ENCODE results near the gene ACOX1. TPM values are rescaled to one million over a fixed set of nuclear protein-coding genes. Genes with fewer than 3 reads are reported as not detected.

The ACOX1 gene
- total and polyA plus RNA-seq, 8 donors: 11.9 to 133 (median 29.8) TPM

DNA sequence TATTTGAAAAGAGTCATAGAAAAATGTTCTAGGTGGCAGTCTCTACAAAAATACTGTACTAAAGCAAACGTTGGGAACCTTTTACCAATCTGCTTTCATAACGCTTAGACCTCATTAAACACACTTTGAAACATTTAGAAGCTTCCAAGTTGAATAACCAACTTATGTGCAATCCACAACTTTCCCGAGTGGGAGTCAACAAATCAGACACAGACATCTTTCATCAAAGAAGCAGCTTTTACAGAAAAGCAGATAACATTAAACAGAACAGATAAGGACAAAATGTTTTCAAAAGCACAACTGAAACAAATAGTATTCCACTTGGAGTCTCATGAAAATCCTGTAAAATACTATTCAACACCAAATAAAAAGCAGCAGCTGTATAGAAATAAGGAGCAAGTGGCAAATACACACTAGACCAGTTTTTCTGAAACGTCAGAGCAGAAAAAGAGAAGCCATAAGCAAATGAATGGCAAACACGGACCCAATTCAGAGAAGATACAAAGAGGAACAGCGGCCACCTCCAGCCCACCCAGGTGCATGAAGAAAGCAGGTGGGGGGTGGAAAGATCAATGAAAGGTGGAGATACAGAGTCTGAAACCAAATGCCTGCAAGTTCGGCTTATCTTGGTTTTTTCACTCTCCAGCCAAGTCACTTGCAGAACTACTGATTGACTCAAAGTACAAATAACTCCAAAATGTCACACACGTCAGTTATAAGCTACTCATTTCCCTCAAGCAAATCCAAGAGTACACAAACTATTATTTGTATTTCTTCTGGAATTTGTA lies 19.7 kb downstream of the ACOX1 start:
- Histone ChIP-seq H3K36me3 (peaks cover 23 to 58% (median 45%) of the 10 kb centered on the region in 4 donors), H3K27me3 (no peaks in the 10 kb centered on the region), H3K27ac (peak overlapping the region; percentile 52 to 80 (median 56)), H3K9me3 (no peaks in the 10 kb centered on the region), H3K4me3 (no peak overlapping the region), H3K4me1 (peaks cover 19 to 56% (median 32%) of the 10 kb centered on the region in 4 donors)
- intact Hi-C loops (cut with DNase I; ENCODE audit: low total_unique reads): no loop called here
- 23 to 43% (median 31%) methylated on average over 8 of the region's 8 CpGs for WGBS, 5 donors
- peak in 1 of 2 donors; percentile 74 for DNase-seq
- TF ChIP-seq POLR2AphosphoS5 (IDR thresholded peaks at IDR 0.05): peak in 2 of 3 donors; percentile 19 to 71
- TF ChIP-seq EP300 (IDR thresholded peaks at IDR 0.05): no peak

DNA sequence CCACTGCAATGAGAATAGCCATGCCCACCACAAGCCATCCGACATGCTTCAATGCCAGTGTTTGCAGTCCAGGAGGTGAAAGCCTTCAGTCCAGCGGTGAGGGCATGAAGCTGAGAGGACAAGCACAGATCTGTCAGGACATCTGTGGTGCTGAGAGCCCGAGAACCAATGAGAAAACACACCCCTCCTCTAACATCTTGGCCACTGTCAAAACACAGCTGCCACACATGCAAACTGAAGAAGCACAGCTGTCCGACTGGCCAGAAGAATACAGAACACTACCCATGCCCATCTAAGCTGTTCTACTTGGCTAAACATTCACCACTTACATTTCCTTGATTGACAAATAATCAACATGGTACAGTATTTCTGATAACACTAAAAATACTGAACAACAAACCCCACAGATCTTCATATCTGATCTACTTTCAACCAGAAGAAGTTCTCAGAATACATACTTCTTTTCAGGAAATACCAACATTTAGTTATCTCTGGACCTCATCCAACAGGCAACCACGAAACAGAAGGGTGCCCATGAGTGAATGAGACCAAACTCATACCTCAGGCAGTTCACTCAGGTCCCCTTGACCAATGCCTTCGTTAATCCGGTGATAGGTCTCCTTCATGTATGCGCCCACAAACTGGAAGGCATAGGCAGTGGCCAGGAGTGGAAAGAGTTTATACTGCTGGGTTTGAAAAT lies 28.0 kb downstream of the ACOX1 start:
- intact Hi-C loops (cut with DNase I; ENCODE audit: low total_unique reads): no loop called here
- H3K4me3 ChIP-seq: no peak overlapping the region
- H3K27ac ChIP-seq: no peak overlapping the region
- H3K9me3 ChIP-seq: no peaks in the 10 kb centered on the region
- TF ChIP-seq, protein P1, sequence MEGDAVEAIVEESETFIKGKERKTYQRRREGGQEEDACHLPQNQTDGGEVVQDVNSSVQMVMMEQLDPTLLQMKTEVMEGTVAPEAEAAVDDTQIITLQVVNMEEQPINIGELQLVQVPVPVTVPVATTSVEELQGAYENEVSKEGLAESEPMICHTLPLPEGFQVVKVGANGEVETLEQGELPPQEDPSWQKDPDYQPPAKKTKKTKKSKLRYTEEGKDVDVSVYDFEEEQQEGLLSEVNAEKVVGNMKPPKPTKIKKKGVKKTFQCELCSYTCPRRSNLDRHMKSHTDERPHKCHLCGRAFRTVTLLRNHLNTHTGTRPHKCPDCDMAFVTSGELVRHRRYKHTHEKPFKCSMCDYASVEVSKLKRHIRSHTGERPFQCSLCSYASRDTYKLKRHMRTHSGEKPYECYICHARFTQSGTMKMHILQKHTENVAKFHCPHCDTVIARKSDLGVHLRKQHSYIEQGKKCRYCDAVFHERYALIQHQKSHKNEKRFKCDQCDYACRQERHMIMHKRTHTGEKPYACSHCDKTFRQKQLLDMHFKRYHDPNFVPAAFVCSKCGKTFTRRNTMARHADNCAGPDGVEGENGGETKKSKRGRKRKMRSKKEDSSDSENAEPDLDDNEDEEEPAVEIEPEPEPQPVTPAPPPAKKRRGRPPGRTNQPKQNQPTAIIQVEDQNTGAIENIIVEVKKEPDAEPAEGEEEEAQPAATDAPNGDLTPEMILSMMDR (IDR thresholded peaks at IDR 0.05): no peak
- TF ChIP-seq POLR2AphosphoS5 (IDR thresholded peaks at IDR 0.05): no peak
- no peak for TF ChIP-seq POLR2A (IDR thresholded peaks at IDR 0.05)
- TF ChIP-seq EP300 (IDR thresholded peaks at IDR 0.05): no peak
- H3K27me3 ChIP-seq: no peaks in the 10 kb centered on the region
- 60 to 81% (median 64%) methylated on average over 8 of the region's 8 CpGs for WGBS, 5 donors
- peaks cover 96 to 100% (median 100%) of the 10 kb centered on the region in 4 donors for H3K36me3 ChIP-seq
- no peaks in the 10 kb centered on the region for H3K4me1 ChIP-seq
- no peak for DNase-seq

DNA sequence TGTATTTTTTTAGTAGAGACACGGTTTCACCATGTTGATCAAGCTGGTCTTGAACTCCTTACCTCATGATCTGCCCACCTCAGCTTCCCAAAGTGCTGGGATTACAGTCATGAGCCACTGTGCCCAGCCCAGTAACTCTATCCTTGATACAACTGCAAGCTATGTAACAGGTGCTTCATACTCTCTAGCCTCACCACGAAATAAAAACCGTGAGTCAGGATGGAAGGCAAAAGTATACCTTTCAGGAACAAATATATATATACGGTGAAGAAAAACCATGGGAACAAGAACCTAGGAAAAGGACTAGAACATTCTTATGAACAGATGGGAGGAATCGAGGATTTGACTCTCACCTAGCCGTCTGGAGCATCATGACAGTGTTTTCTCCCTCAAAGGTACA lies 28.5 kb downstream of the ACOX1 start:
- DNase-seq: no peak
- H3K27ac ChIP-seq: no peak overlapping the region
- 89 to 96% (median 91%) methylated on average over 6 of the region's 6 CpGs for WGBS, 5 donors
- peaks cover 94 to 100% (median 100%) of the 10 kb centered on the region in 4 donors for H3K36me3 ChIP-seq
- no peaks in the 10 kb centered on the region for H3K27me3 ChIP-seq
- no peak for TF ChIP-seq POLR2AphosphoS5 (IDR thresholded peaks at IDR 0.05)
- H3K4me3 ChIP-seq: no peak overlapping the region
- intact Hi-C loops (cut with DNase I; ENCODE audit: low total_unique reads): no loop called here
- H3K9me3 ChIP-seq: no peaks in the 10 kb centered on the region
- no peaks in the 10 kb centered on the region for H3K4me1 ChIP-seq

DNA sequence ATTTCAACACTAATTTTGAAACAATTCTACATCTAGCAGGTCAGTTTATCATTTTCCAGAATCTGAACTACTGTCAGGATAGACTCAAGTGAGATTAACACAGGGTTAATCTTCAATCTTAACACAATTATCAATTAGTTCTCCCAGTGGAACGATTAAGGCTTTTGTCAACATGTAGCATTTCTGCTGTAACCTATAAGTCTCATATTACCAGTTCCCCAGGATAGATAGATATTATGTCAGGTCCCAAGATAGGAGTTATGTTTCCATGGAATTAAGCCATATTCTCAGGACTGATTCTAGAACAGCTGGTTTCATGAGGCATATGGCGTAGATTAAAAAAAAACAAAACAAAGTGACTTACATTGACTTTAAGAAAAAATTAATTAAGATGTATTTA lies 33.8 kb downstream of the ACOX1 start:
- Histone ChIP-seq H3K27me3 (no peaks in the 10 kb centered on the region), H3K4me1 (peaks cover 6 to 12% (median 9%) of the 10 kb centered on the region in 4 donors), H3K4me3 (no peak overlapping the region), H3K9me3 (no peaks in the 10 kb centered on the region), H3K36me3 (peaks cover 43 to 77% (median 70%) of the 10 kb centered on the region in 4 donors), H3K27ac (no peak overlapping the region)
- 36 to 63% (median 50%) methylated on average over 2 of the region's 2 CpGs for WGBS, 5 donors
- TF ChIP-seq POLR2A (IDR thresholded peaks at IDR 0.05): no peak
- TF ChIP-seq, protein P1 (IDR thresholded peaks at IDR 0.05): no peak
- TF ChIP-seq EP300 (IDR thresholded peaks at IDR 0.05): no peak
- TF ChIP-seq POLR2AphosphoS5 (IDR thresholded peaks at IDR 0.05): no peak
- intact Hi-C loops (cut with DNase I; ENCODE audit: low total_unique reads): no loop called here
- no peak for DNase-seq

DNA sequence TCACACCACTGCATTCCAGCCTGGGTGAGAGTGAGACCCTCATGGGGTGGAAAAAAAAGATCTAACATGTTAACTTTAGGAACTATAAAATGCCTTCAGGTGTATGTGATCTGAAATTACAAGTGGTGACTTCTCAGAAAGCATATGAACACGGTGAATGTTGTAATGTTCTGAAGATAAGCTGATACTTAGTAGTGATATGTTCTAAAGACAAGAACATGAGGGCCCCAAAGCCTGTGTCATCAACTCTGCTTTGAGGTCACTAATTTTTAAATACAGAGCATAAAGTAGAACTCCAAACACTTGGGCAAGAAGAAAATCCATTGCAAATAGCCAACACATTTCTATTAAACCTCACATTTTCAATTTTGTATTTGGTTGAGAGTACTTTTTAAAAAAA lies 35.5 kb downstream of the ACOX1 start:
- Histone ChIP-seq H3K36me3 (peaks cover 26 to 60% (median 53%) of the 10 kb centered on the region in 4 donors), H3K27ac (no peak overlapping the region), H3K4me3 (no peak overlapping the region), H3K4me1 (peaks cover 9 to 17% (median 13%) of the 10 kb centered on the region in 4 donors), H3K9me3 (no peaks in the 10 kb centered on the region), H3K27me3 (no peaks in the 10 kb centered on the region)
- intact Hi-C loops (cut with DNase I; ENCODE audit: low total_unique reads): no loop called here
- no peak for TF ChIP-seq EP300 (IDR thresholded peaks at IDR 0.05)
- TF ChIP-seq POLR2A (IDR thresholded peaks at IDR 0.05): no peak
- TF ChIP-seq POLR2AphosphoS5 (IDR thresholded peaks at IDR 0.05): no peak
- DNase-seq: no peak
- WGBS, 5 donors: 38 to 84% (median 57%) methylated on average over 1 of the region's 1 CpG

Measured in stomach (tissue), 9 donors.